Measurements from ENCODE around the gene CARD11.

DNA sequence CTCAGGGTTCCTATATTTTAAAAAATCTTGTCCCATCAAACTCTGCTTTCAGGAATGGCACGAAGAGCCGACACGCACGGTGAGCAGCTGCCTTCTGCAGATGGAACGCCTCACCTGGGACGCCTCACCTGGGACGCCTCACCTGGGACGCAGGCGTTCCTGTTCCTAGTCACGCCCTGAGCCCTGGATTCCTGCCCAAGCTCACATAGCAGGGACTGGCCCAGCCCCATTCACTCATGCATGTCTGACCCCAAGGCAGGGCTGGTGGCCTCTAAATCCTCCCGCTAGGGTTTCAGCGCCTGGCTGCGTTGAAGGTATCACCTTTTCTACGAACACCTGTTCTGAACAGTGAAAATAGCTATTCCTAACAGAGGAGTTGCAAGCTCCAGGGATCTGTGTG, 49.8 kb downstream of the CARD11 start:
- TF ChIP-seq KAT2B (IDR thresholded peaks at IDR 0.05; ENCODE audit: borderline replicate concordance, low read depth, low read length), result no peak
- no peak for TF ChIP-seq TAF1 (CRISPR knock-in tag; IDR thresholded peaks at IDR 0.05)
- no peak for TF ChIP-seq POLR2AphosphoS5 (IDR thresholded peaks at IDR 0.05; ENCODE audit: low read depth, low read length)
- no peak for TF ChIP-seq EZH2 (conservative IDR thresholded peaks at IDR 0.05; ENCODE audit: low read depth, low read length)
- TF ChIP-seq, protein P1, sequence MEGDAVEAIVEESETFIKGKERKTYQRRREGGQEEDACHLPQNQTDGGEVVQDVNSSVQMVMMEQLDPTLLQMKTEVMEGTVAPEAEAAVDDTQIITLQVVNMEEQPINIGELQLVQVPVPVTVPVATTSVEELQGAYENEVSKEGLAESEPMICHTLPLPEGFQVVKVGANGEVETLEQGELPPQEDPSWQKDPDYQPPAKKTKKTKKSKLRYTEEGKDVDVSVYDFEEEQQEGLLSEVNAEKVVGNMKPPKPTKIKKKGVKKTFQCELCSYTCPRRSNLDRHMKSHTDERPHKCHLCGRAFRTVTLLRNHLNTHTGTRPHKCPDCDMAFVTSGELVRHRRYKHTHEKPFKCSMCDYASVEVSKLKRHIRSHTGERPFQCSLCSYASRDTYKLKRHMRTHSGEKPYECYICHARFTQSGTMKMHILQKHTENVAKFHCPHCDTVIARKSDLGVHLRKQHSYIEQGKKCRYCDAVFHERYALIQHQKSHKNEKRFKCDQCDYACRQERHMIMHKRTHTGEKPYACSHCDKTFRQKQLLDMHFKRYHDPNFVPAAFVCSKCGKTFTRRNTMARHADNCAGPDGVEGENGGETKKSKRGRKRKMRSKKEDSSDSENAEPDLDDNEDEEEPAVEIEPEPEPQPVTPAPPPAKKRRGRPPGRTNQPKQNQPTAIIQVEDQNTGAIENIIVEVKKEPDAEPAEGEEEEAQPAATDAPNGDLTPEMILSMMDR (CRISPR knock-in tag; IDR thresholded peaks at IDR 0.05), result no peak
- TF ChIP-seq MAFK (conservative IDR thresholded peaks at IDR 0.05 in 1 of 2, IDR thresholded peaks at IDR 0.05 in 1 of 2; ENCODE audit: low read length in 2 of 2), result no peak
- no peak for TF ChIP-seq SMARCC2 (IDR thresholded peaks at IDR 0.05)
- TF ChIP-seq NCOR1 (IDR thresholded peaks at IDR 0.05; ENCODE audit: borderline replicate concordance, low read length), result no peak
- no peak for TF ChIP-seq POLR2A (IDR thresholded peaks at IDR 0.05; ENCODE audit: insufficient read depth in 1 of 2, low read depth in 2 of 2, low read length in 2 of 2)
- TF ChIP-seq, protein P2, sequence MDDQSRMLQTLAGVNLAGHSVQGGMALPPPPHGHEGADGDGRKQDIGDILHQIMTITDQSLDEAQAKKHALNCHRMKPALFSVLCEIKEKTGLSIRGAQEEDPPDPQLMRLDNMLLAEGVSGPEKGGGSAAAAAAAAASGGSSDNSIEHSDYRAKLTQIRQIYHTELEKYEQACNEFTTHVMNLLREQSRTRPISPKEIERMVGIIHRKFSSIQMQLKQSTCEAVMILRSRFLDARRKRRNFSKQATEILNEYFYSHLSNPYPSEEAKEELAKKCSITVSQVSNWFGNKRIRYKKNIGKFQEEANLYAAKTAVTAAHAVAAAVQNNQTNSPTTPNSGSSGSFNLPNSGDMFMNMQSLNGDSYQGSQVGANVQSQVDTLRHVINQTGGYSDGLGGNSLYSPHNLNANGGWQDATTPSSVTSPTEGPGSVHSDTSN (CRISPR knock-in tag; IDR thresholded peaks at IDR 0.05; ENCODE audit: borderline replicate concordance), result no peak
